Breast epithelium (tissue), 4 donors: ENCODE results near the gene RSU1. TPM values are rescaled to one million over a fixed set of nuclear protein-coding genes. Genes with fewer than 3 reads are reported as not detected.

Experiments used
- DNase-seq, 2 donors: peaks; one replicate each; pipeline ENCODE4 v3.0.0-alpha.2; 2019; ENCODE audit warnings: low spot score in 2 of 2
- H3K27ac ChIP-seq, 2 donors: fragments of 200-600 bp; sonication (generic) in 1 of 2; one replicate each; pipeline ENCODE4 v1.5.1; 2016 to 2019; ENCODE audit warnings: mild to moderate bottlenecking in 1 of 2
- H3K27me3 ChIP-seq, 2 donors: fragments of 200-600 bp; sonication (generic) in 1 of 2; one replicate each; pipeline versions ENCODE4 v1.5.1 to v1.6.0; 2017 to 2019; ENCODE audit warnings: control low read depth in 1 of 2, mild to moderate bottlenecking in 1 of 2
- H3K36me3 ChIP-seq: fragments of 200-600 bp; one replicate; pipeline ENCODE4 v1.5.1; 2019
- H3K4me1 ChIP-seq, 2 donors: fragments of 200-600 bp; sonication (generic); one replicate each; pipeline ENCODE4 v1.5.1; 2016 to 2019; ENCODE audit warnings: control low read depth in 1 of 2
- H3K4me3 ChIP-seq, 3 donors: fragments of 200-600 bp; sonication (generic); 1 replicate in 2 of 3; 2 replicates in 1 of 3; pipeline ENCODE4 v1.5.1; 2016 to 2019; ENCODE audit warnings: mild to moderate bottlenecking in 3 of 3, moderate library complexity in 2 of 3
- H3K9me3 ChIP-seq, 2 donors: fragments of 200-600 bp; sonication (generic) in 1 of 2; one replicate each; pipeline ENCODE4 v1.5.1; 2016 to 2019; ENCODE audit warnings: control low read depth in 1 of 2
- CTCF ChIP-seq, 3 donors: fragments of 450-650 bp; IDR thresholded peaks; one replicate each; pipeline ENCODE4 v1.5.1; 2016 to 2017; ENCODE audit warnings: antibody characterized with exemption in 3 of 3, mild to moderate bottlenecking in 3 of 3, moderate library complexity in 3 of 3
- POLR2A ChIP-seq: fragments of 450-650 bp; IDR thresholded peaks from one replicate; pipeline ENCODE4 v1.6.1; 2016; ENCODE audit warnings: antibody characterized with exemption, mild to moderate bottlenecking, moderate library complexity
- POLR2AphosphoS5 ChIP-seq, 3 donors: sonication (generic); formaldehyde crosslinking; IDR thresholded peaks; one replicate each; pipeline ENCODE4 v1.6.1; 2017; ENCODE audit warnings: antibody characterized with exemption in 3 of 3
- intact Hi-C: fragments of 100-400 bp; cut with DNase I; formaldehyde crosslinking; loops from one replicate; pipeline ENCODE4 v1.15.1; 2023; ENCODE audit warnings: low total_unique reads
- total RNA-seq, 3 donors: library from RNA; depleted of rRNA; stranded (reverse); fragments of >200 nt; gene quantifications; one replicate each; pipeline ENCODE4 v1.1.0, GENCODE V29; 2016

The RSU1 gene
- total RNA-seq, 3 donors from 2014 or later: 60.9 to 74.1 (median 63.6) TPM

DNA sequence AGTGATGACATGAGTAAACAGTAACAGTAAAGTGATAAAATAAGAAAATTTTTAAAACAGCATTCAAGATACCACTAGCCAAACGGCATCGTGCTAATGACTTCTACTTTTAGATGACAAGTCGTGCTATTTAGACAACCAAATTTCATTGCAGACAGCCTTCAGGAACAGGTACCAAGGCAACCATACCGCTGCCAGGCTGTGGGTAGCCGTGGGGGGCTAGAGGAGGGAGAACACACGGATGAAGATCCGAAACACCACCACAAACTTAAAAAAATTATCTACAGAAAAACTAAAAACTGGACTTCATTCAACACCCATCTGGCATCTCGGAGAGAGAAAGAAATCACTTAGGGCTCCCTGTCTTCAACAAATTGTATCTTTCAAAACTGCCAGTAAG lies 89.6 kb downstream of the RSU1 start:
- no peaks in the 10 kb centered on the region for H3K36me3 ChIP-seq
- TF ChIP-seq CTCF (IDR thresholded peaks at IDR 0.05) (no peak), POLR2AphosphoS5 (IDR thresholded peaks at IDR 0.05) (no peak), POLR2A (no peak)

GRCh38 chr10:16724509-16724908 lies 92.7 kb downstream of the RSU1 start:
- Histone ChIP-seq H3K9me3 (peaks cover 0 to 1% of the 10 kb centered on the region in 2 donors), H3K36me3 (no peaks in the 10 kb centered on the region), H3K4me1 (no peaks in the 10 kb centered on the region), H3K27ac (no peak overlapping the region), H3K4me3 (no peak overlapping the region), H3K27me3 (no peaks in the 10 kb centered on the region)
- DNase-seq: no peak
- intact Hi-C loops: no loop called here
- TF ChIP-seq POLR2AphosphoS5 (IDR thresholded peaks at IDR 0.05): no peak
- TF ChIP-seq CTCF (IDR thresholded peaks at IDR 0.05): no peak
- TF ChIP-seq POLR2A: no peak

More for the DNA sequence above, 89.6 kb downstream of the RSU1 start:
- Histone ChIP-seq H3K9me3 (no peaks in the 10 kb centered on the region), H3K27me3 (no peaks in the 10 kb centered on the region), H3K27ac (no peak overlapping the region), H3K4me3 (no peak overlapping the region), H3K4me1 (no peaks in the 10 kb centered on the region)
- intact Hi-C loops: no loop called here
- DNase-seq: no peak

DNA sequence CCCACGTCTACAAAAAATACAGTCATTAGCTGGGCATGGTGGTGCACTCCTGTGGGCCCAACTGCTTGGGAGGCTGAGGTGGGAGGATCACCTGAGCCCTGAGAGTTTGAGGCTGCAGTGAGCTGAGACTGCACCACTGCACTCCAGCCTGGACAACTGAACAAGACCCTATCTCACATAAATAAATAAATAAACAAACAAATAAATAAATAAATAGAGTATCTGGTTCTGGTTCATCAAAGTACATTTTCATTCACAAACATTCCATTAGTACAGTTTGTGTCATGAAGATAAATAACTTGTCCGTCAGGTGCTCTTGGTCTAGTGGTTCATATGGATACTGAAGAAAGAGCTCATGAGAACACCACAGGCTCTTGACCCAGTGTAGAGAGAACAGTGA lies 96.4 kb downstream of the RSU1 start:
- Histone ChIP-seq H3K4me1 (no peaks in the 10 kb centered on the region), H3K27me3 (no peaks in the 10 kb centered on the region), H3K27ac (no peak overlapping the region), H3K4me3 (no peak overlapping the region), H3K36me3 (no peaks in the 10 kb centered on the region), H3K9me3 (peaks cover 0 to 5% of the 10 kb centered on the region in 2 donors)
- no peak for DNase-seq
- intact Hi-C loops: no loop called here
- TF ChIP-seq POLR2AphosphoS5 (IDR thresholded peaks at IDR 0.05) (no peak), POLR2A (no peak), CTCF (IDR thresholded peaks at IDR 0.05) (no peak)

DNA sequence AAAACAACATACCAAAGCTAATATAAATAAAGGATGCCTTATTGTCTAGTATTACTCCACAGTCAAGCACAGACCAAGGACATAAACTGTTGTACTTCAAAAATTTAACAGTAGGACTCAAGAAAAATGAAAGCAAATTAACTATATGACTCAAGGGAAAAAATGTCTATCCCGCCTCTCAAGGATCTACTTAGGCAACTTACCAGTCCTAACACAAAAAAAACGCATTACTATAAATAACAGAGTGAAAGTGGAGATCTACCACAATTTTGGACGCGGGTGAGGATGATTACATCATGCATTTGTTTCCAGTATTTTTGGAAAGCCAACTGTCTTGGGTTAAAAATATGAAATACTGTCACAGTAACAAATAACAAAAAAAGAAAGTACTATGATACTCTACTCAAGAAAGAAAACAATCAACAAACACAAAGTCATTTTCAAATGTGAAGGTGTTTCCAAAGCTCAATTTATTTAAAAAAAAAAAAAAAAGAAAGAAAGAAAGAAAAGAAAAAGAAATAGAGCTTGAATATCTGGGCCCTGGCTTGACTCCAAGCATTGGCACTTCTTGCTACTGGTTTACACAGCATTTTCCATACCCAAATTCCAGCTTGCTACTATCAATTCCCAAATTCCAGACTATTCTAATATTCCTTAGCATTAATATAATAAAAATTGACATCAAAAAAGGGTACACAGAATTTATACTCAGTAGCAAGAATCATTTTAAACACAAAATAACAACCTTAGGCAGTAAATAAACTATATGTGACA lies 99.4 kb downstream of the RSU1 start:
- no peaks in the 10 kb centered on the region for H3K27me3 ChIP-seq
- no peak overlapping the region for H3K4me3 ChIP-seq
- intact Hi-C loops: no loop called here
- no peak for DNase-seq
- H3K4me1 ChIP-seq: no peaks in the 10 kb centered on the region
- no peak for TF ChIP-seq POLR2A
- TF ChIP-seq POLR2AphosphoS5 (IDR thresholded peaks at IDR 0.05): no peak
- TF ChIP-seq CTCF (IDR thresholded peaks at IDR 0.05): no peak
- H3K27ac ChIP-seq: no peak overlapping the region
- peaks cover 0 to 17% of the 10 kb centered on the region in 2 donors for H3K9me3 ChIP-seq
- no peaks in the 10 kb centered on the region for H3K36me3 ChIP-seq

GRCh38 chr10:16716051-16716450 lies 101.2 kb downstream of the RSU1 start:
- DNase-seq: no peak
- intact Hi-C loops: no loop called here
- no peaks in the 10 kb centered on the region for H3K36me3 ChIP-seq
- H3K27me3 ChIP-seq: no peaks in the 10 kb centered on the region
- H3K27ac ChIP-seq: no peak overlapping the region
- TF ChIP-seq POLR2AphosphoS5 (IDR thresholded peaks at IDR 0.05) (no peak), POLR2A (no peak), CTCF (IDR thresholded peaks at IDR 0.05) (no peak)
- H3K4me1 ChIP-seq: no peaks in the 10 kb centered on the region
- H3K4me3 ChIP-seq: no peak overlapping the region
- H3K9me3 ChIP-seq: peaks cover 0 to 24% of the 10 kb centered on the region in 2 donors
